H1 (cell line): Measurements from ENCODE around the gene GEMIN2. TPM values are rescaled to one million over a fixed set of nuclear protein-coding genes. Genes with fewer than 3 reads are reported as not detected.

Source experiments
- CTCF ChIA-PET: fragments of 300-600 bp; sonication (Branson Sonifier 250); formaldehyde crosslinking; loops from one replicate; lab custom pipeline; 2021; ENCODE audit not compliant: partially characterized antibody; lab: Charles Lee
- POLR2A ChIA-PET: fragments of 300-600 bp; sonication (Branson Sonifier 250); formaldehyde crosslinking; loops from one replicate; lab custom pipeline; 2021; ENCODE audit warnings: inconsistent platforms; ENCODE audit not compliant: partially characterized antibody; lab: Charles Lee
- DNase-seq, 2 experiments: peaks; one replicate each; pipeline versions ENCODE4 v3.0.0 to v3.0.0-alpha.2; 2010 to 2022; ENCODE audit warnings: low spot score in 2 of 2, low read depth in 1 of 2, mixed read lengths in 1 of 2
- FAIRE-seq: peaks from 2 replicates; lab custom pipeline; 2011; peaks lifted over from hg19 to GRCh38; lab: Jason Lieb, UNC
- H2AFZ ChIP-seq: 2 replicates; pipeline ENCODE4 v1.8.1; 2012; ENCODE audit warnings: low read length, inconsistent platforms
- H2AK5ac ChIP-seq: 2 replicates; pipeline ENCODE4 v1.6.1; 2013; ENCODE audit warnings: low read depth, low read length
- H2BK120ac ChIP-seq: replicated peaks from 2 replicates; pipeline ENCODE3; 2013; ENCODE audit warnings: low read depth, low read length, inconsistent platforms
- H2BK12ac ChIP-seq: 2 replicates; pipeline ENCODE4 v1.6.1; 2013; ENCODE audit warnings: low read depth, low read length
- H2BK15ac ChIP-seq: 2 replicates; pipeline ENCODE4 v1.6.1; 2013; ENCODE audit warnings: low read length
- H2BK20ac ChIP-seq: 2 replicates; pipeline ENCODE4 v1.6.1; 2013; ENCODE audit warnings: low read length
- H2BK5ac ChIP-seq: 2 replicates; pipeline ENCODE4 v1.6.1; 2013; ENCODE audit warnings: low read depth, low read length
- H3K14ac ChIP-seq: 2 replicates; pipeline ENCODE4 v1.6.1; 2013; ENCODE audit warnings: inconsistent platforms; ENCODE audit not compliant: insufficient read length
- H3K18ac ChIP-seq: 2 replicates; pipeline ENCODE4 v1.6.1; 2013; ENCODE audit warnings: low read length; ENCODE audit errors: extremely low read depth
- H3K23ac ChIP-seq: 2 replicates; pipeline ENCODE4 v1.6.1; 2013; ENCODE audit warnings: inconsistent platforms; ENCODE audit not compliant: insufficient read length
- H3K23me2 ChIP-seq: 2 replicates; pipeline ENCODE4 v1.6.1; 2013; ENCODE audit warnings: low read depth, low read length
- H3K27ac ChIP-seq: 2 replicates; pipeline ENCODE4 v1.6.1; 2011; ENCODE audit warnings: low read depth, low read length, inconsistent platforms
- H3K27me3 ChIP-seq, 4 experiments: replicated peaks in 1 of 4; 1 replicate in 1 of 4; 2 replicates in 3 of 4; pipeline versions ENCODE4 v1.6.1 to v1.8.1; 2011 to 2013; ENCODE audit warnings: low read length in 3 of 4, mild to moderate bottlenecking in 3 of 4, inconsistent platforms in 2 of 4, mixed read lengths in 2 of 4, moderate library complexity in 1 of 4; ENCODE audit not compliant: control insufficient read depth in 3 of 4, insufficient read depth in 3 of 4; ENCODE audit errors: extremely low read depth in 1 of 4
- H3K36me3 ChIP-seq, 4 experiments: 2 replicates each; pipeline versions ENCODE4 v1.6.1 to v1.8.1; 2011 to 2013; ENCODE audit warnings: mild to moderate bottlenecking in 4 of 4, low read length in 3 of 4, moderate library complexity in 2 of 4, control low read depth in 1 of 4, inconsistent platforms in 1 of 4; ENCODE audit not compliant: insufficient read depth in 4 of 4, control insufficient read depth in 2 of 4
- H3K4ac ChIP-seq: replicated peaks from 2 replicates; pipeline ENCODE3; 2013; ENCODE audit warnings: low read length, low read depth, mixed read lengths, inconsistent platforms; ENCODE audit not compliant: insufficient read length
- H3K4me1 ChIP-seq, 4 experiments: replicated peaks in 1 of 4; 1 replicate in 1 of 4; 2 replicates in 3 of 4; pipeline versions ENCODE4 v1.6.1 to v1.8.1; 2011 to 2013; ENCODE audit warnings: low read length in 3 of 4, inconsistent platforms in 2 of 4, mixed read lengths in 1 of 4; ENCODE audit not compliant: insufficient read depth in 4 of 4, control insufficient read depth in 3 of 4
- H3K4me2 ChIP-seq, 2 experiments: 2 replicates each; pipeline versions ENCODE4 v1.6.1 to v1.8.1; 2011 to 2013; ENCODE audit warnings: low read depth in 2 of 2, low read length in 2 of 2, control low read depth in 1 of 2, inconsistent platforms in 1 of 2, mild to moderate bottlenecking in 1 of 2; ENCODE audit not compliant: insufficient read depth in 1 of 2
- H3K4me3 ChIP-seq, 4 experiments: fragments of 200-600, 300-600 bp in 1 of 4; sonication (generic), shearing (Covaris generic), sonication (Bioruptor Twin) in 1 of 4; 2 replicates each; pipeline versions ENCODE4 v1.5.1 to v1.8.1; 2011 to 2016; ENCODE audit warnings: low read length in 4 of 4, low read depth in 3 of 4, control low read depth in 2 of 4, inconsistent platforms in 2 of 4, mild to moderate bottlenecking in 2 of 4, mixed read lengths in 1 of 4, moderate library complexity in 1 of 4; ENCODE audit not compliant: insufficient read depth in 2 of 4; ENCODE audit errors: extremely low read depth in 1 of 4
- H3K56ac ChIP-seq: replicated peaks from 2 replicates; pipeline ENCODE3; 2013; ENCODE audit warnings: low read depth, mild to moderate bottlenecking, mixed read lengths, low read length, inconsistent platforms; ENCODE audit not compliant: insufficient read length
- H3K79me1 ChIP-seq: 2 replicates; pipeline ENCODE4 v1.6.1; 2013; ENCODE audit warnings: low read depth, low read length, control low read depth
- H3K79me2 ChIP-seq, 2 experiments: 2 replicates each; pipeline versions ENCODE4 v1.6.1 to v1.8.1; 2012 to 2013; ENCODE audit warnings: low read length in 2 of 2, mild to moderate bottlenecking in 2 of 2, inconsistent platforms in 1 of 2; ENCODE audit not compliant: insufficient read depth in 2 of 2, control insufficient read depth in 1 of 2
- H3K9ac ChIP-seq, 4 experiments: replicated peaks in 1 of 4; 1 replicate in 1 of 4; 2 replicates in 3 of 4; pipeline versions ENCODE4 v1.6.1 to v1.8.1; 2011 to 2013; ENCODE audit warnings: low read depth in 3 of 4, low read length in 3 of 4, control low read depth in 2 of 4, mild to moderate bottlenecking in 2 of 4, moderate library complexity in 2 of 4, inconsistent platforms in 1 of 4; ENCODE audit errors: extremely low read depth in 1 of 4
- H3K9me3 ChIP-seq, 2 experiments: 2 replicates each; pipeline versions ENCODE4 v1.6.1 to v1.8.1; 2012 to 2013; ENCODE audit warnings: mild to moderate bottlenecking in 2 of 2, moderate library complexity in 2 of 2, control low read depth in 1 of 2, inconsistent platforms in 1 of 2, low read depth in 1 of 2, low read length in 1 of 2, mixed read lengths in 1 of 2; ENCODE audit not compliant: insufficient read depth in 2 of 2
- H4K20me1 ChIP-seq, 2 experiments: replicated peaks in 1 of 2; 2 replicates each; pipeline versions ENCODE3 to v1.8.1; 2011 to 2013; ENCODE audit warnings: inconsistent platforms in 2 of 2, low read length in 2 of 2, mild to moderate bottlenecking in 1 of 2; ENCODE audit not compliant: insufficient read depth in 2 of 2, control insufficient read depth in 1 of 2
- H4K5ac ChIP-seq: 2 replicates; pipeline ENCODE4 v1.6.1; 2013; ENCODE audit warnings: low read length, low read depth, mixed read lengths, inconsistent platforms; ENCODE audit not compliant: insufficient read length
- H4K8ac ChIP-seq: 2 replicates; pipeline ENCODE4 v1.8.0; 2013; ENCODE audit warnings: mild to moderate bottlenecking, moderate library complexity, low read length, inconsistent platforms; ENCODE audit not compliant: insufficient read depth; ENCODE audit errors: extremely low read depth
- H4K91ac ChIP-seq: replicated peaks from 2 replicates; pipeline ENCODE3; 2013; ENCODE audit warnings: low read length, mixed read lengths, inconsistent platforms; ENCODE audit not compliant: insufficient read length
- WGBS, 2 experiments: shearing (Covaris generic) in 1 of 2; methylation state at CpG; one replicate each; pipeline versions ENCODE4 v1.1.6 to v1.1.7; 2013 to 2015; ENCODE audit warnings: low lambda C conversion rate in 2 of 2, mixed read lengths in 2 of 2, inconsistent platforms in 1 of 2, low coverage in 1 of 2, missing lambda C conversion rate in 1 of 2; ENCODE audit not compliant: insufficient replicate concordance in 2 of 2, insufficient coverage in 1 of 2, insufficient read length in 1 of 2; ENCODE audit errors: extremely low coverage in 1 of 2, missing lambda C conversion rate in 1 of 2; 5-methylcytosine and 5-hydroxymethylcytosine counted together
- polyA plus RNA-seq, 7 experiments: library from polyadenylated mRNA; depleted of rRNA in 3 of 7; stranded (reverse) in 5 of 7; unstranded in 2 of 7; fragments of >200 nt in 5 of 7; fragments of 200-250 nt in 2 of 7; gene quantifications; 1 replicate in 5 of 7; 2 replicates in 1 of 7; 4 replicates in 1 of 7; pipeline versions ENCODE4 v1.2.1 to v1.2.3, GENCODE V29; 2011 to 2013; ENCODE audit warnings: missing spikeins in 2 of 7, mixed read lengths in 2 of 7
- total RNA-seq: library from RNA; stranded (reverse); fragmentation: NEBNext Ultra II Directional; extraction: Animal tissue kit (Norgen Biotek cat#: 25700); gene quantifications from 2 replicates; pipeline ENCODE4 v1.2.1, GENCODE V29; 2021

GEMIN2 gene
- total and polyA plus RNA-seq, 2 of the 8 experiments (the other 6 are each of a cell fraction or from before 2014, with no cell fraction given), result 29.1 to 30.8 TPM

DNA sequence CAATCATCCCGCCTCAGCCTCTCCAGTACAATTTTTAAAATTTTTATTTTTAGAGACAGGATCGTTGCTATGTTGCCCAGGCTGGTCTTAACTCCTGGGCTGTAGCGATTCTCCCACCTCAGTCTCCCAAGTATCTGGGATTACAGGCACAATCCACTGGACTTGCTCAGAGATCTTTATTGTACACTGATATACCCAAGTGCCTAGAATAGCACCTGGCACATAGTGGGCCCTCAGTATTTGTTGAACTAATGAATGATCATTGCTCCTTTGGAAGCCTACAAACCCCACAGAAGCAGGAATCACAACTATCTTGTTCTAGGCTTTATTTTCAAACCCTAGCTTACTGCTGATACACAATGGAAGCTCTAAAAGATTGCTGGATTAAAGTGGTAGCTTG, 59.1 kb downstream of the GEMIN2 start:
- peaks cover 0 to 2% of the 10 kb centered on the region in 2 experiments for H4K20me1 ChIP-seq
- H3K79me1 ChIP-seq, result peaks cover 3% of the 10 kb centered on the region; the same call in 1 of the 2 replicates
- CTCF ChIA-PET, result no interaction called here
- no peaks in the 10 kb centered on the region for H3K27me3 ChIP-seq
- no peak overlapping the region for H3K9ac ChIP-seq
- no peak overlapping the region for H2BK5ac ChIP-seq
- no peak overlapping the region for H3K14ac ChIP-seq
- H2BK15ac ChIP-seq, result no peak overlapping the region
- no peak overlapping the region for H4K5ac ChIP-seq
- no peak overlapping the region for H3K18ac ChIP-seq
- H4K8ac ChIP-seq, result no peak overlapping the region
- H3K9me3 ChIP-seq, result no peaks in the 10 kb centered on the region
- FAIRE-seq, result no peak
- H3K4me3 ChIP-seq, result no peak overlapping the region
- no peak overlapping the region for H2AFZ ChIP-seq
- H3K23me2 ChIP-seq, result peaks cover 6% of the 10 kb centered on the region; the same call in 1 of the 2 replicates
- H3K79me2 ChIP-seq, result peaks cover 8 to 47% of the 10 kb centered on the region in 2 experiments
- H2AK5ac ChIP-seq, result no peak overlapping the region
- H3K56ac ChIP-seq, result no peak overlapping the region
- no peak overlapping the region for H4K91ac ChIP-seq
- H2BK120ac ChIP-seq, result no peak overlapping the region
- no peak overlapping the region for H2BK20ac ChIP-seq
- H3K36me3 ChIP-seq, result peaks cover 12 to 25% (median 18%) of the 10 kb centered on the region in 4 experiments
- POLR2A ChIA-PET, result interaction anchor here (0.8 to 6.6 kb wide), 7 partner anchors 11 to 94 kb away, joined by 3 to 219 read pairs (median 4); partner anchors contain the start of gene SEC23A
- no peak overlapping the region for H3K27ac ChIP-seq
- WGBS, 2 experiments, result 87% methylated on average over 3 of the region's 3 CpGs; no CpG with 5 or more reads in 1 of the 2 experiments
- peaks cover 3 to 6% (median 5%) of the 10 kb centered on the region in 4 experiments; a peak in 6 of 7 replicates for H3K4me1 ChIP-seq
- no peak for DNase-seq
- H3K4me2 ChIP-seq, result no peak overlapping the region
- no peak overlapping the region for H3K4ac ChIP-seq
- no peak overlapping the region for H2BK12ac ChIP-seq
- H3K23ac ChIP-seq, result no peak overlapping the region
